A673 (cell line): ENCODE data around the gene CHRM4. TPM values are rescaled to one million over a fixed set of nuclear protein-coding genes. Genes with fewer than 3 reads are reported as not detected.

Source experiments
- BruUV-seq: library from RNA; stranded (reverse); fragments of 400-500 nt; replicated peaks from 2 replicates; lab custom pipeline; 2021; lab: Mats Ljungman, UMichigan
- CTCF ChIA-PET: fragments of 300-600 bp; sonication (Branson Sonifier 250); formaldehyde crosslinking; loops from one replicate; lab custom pipeline; 2022; ENCODE audit warnings: antibody characterized with exemption; lab: Charles Lee
- POLR2A ChIA-PET: fragments of 300-600 bp; sonication (Branson Sonifier 250); formaldehyde crosslinking; loops from one replicate; lab custom pipeline; 2022; ENCODE audit warnings: antibody characterized with exemption; ENCODE audit not compliant: low non-redundant PET; lab: Charles Lee
- DNase-seq: peaks from one replicate; pipeline ENCODE4 v3.0.0-alpha.2; 2015; ENCODE audit warnings: low spot score
- H3K27ac ChIP-seq: fragments of 200-600 bp; sonication (generic); 2 replicates; pipeline ENCODE4 v1.5.1; 2016; ENCODE audit warnings: mixed run types, low read depth, mild to moderate bottlenecking, mixed read lengths, antibody characterized with exemption, low read length; ENCODE audit not compliant: poor library complexity, severe bottlenecking
- H3K27me3 ChIP-seq: fragments of 200-600 bp; sonication (generic); replicated peaks from 2 replicates; pipeline ENCODE4 v1.6.1; 2017; ENCODE audit warnings: mixed run types, low read depth, mild to moderate bottlenecking, mixed read lengths, antibody characterized with exemption, low read length; ENCODE audit not compliant: insufficient read depth, poor library complexity
- H3K36me3 ChIP-seq: fragments of 200-600 bp; sonication (generic); 2 replicates; pipeline ENCODE4 v1.6.1; 2016; ENCODE audit warnings: mixed run types, mild to moderate bottlenecking, mixed read lengths, antibody characterized with exemption, low read length; ENCODE audit not compliant: insufficient read depth, poor library complexity, severe bottlenecking
- H3K4me1 ChIP-seq: fragments of 200-600 bp; sonication (generic); 2 replicates; pipeline ENCODE4 v1.6.1; 2017; ENCODE audit warnings: mixed run types, mild to moderate bottlenecking, mixed read lengths, antibody characterized with exemption, low read length; ENCODE audit not compliant: insufficient read depth, poor library complexity, severe bottlenecking
- H3K4me3 ChIP-seq: fragments of 200-600 bp; sonication (generic); 2 replicates; pipeline ENCODE4 v1.5.1; 2016; ENCODE audit warnings: low read depth, mixed run types, mild to moderate bottlenecking, mixed read lengths, low read length; ENCODE audit not compliant: poor library complexity, severe bottlenecking
- H3K9me3 ChIP-seq: fragments of 200-600 bp; sonication (generic); 2 replicates; pipeline ENCODE4 v1.6.1; 2016; ENCODE audit warnings: mixed run types, low read depth, mild to moderate bottlenecking, mixed read lengths, antibody characterized with exemption, low read length; ENCODE audit not compliant: poor library complexity, severe bottlenecking
- EZH2 ChIP-seq: fragments of 200-600 bp; sonication (generic); IDR thresholded peaks from 2 replicates; pipeline ENCODE4 v1.6.1; 2017; ENCODE audit warnings: borderline replicate concordance, low read depth, mild to moderate bottlenecking, mixed read lengths, antibody characterized with exemption, low read length; ENCODE audit not compliant: poor library complexity, severe bottlenecking
- intact Hi-C: fragments of 100-400 bp; cut with micrococcal nuclease; formaldehyde crosslinking; loops from one replicate; pipeline ENCODE4 v1.10.0; 2022; ENCODE audit not compliant: unreplicated experiment
- total RNA-seq: library from RNA; stranded (reverse); gene quantifications from 2 replicates; pipeline ENCODE4 v1.2.3, GENCODE V29; 2021
- TF ChIP-seq, protein P1 (sequence below): fragments of 300-800, 200-600 bp; sonication (generic); conservative IDR thresholded peaks from 2 replicates; pipeline ENCODE4 v1.5.1; 2017; ENCODE audit warnings: low read depth, mild to moderate bottlenecking, antibody characterized with exemption, low read length, moderate library complexity, mixed read lengths

Gene CHRM4
- total RNA-seq, 1 experiment from 2014 or later = not detected

DNA sequence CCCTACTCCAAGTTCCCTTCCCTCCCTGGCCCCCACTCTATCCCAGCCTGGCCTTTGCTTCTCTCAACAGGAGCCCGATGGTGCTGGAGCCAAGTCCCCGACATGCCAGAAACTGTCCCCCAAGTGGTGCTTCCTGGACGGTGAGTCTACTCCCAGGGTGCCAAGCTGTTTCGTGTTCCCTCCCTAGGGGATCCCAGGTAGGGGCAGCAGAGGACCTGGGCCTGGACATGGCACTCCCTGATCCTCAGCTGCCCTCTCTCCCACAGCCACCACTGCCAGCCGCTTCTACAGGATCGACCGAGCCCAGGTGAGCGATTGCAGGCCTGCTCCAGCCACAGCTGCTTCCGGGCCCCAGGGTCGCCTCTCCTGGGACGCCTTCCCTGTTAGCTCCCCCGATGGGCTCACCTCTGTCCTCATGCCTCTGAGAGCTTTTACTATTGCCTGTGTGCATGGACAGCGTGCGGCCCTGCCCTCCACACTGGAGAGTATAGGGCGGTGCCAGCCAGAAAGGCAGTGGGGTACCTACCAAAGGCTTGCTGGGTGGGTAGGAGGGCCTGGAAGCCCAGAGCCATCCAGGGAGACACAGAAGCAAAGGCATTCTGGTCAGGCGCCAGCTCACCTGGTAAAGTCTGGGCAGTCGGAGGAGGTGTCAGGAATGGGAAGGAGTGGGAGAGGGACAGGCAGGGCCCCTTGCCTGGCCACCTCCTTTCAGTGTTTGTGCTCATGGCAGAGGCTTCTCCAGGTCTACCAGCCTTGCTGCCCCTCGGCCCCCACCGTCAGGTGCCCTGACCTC, 15.1 kb downstream of the CHRM4 start:
- Histone ChIP-seq H3K4me1 (peaks cover 11% of the 10 kb centered on the region), H3K27me3 (no peaks in the 10 kb centered on the region), H3K27ac (no peak overlapping the region), H3K36me3 (peaks cover 45% of the 10 kb centered on the region), H3K9me3 (no peaks in the 10 kb centered on the region), H3K4me3 (no peak overlapping the region)
- no TSS peak for BruUV-seq
- ChIA-PET POLR2A (no interaction called here), CTCF (interaction anchor here (0.6 to 1.0 kb wide), 2 partner anchors 24 to 172 kb away, joined by 3 to 6 read pairs; no protein-coding TSS in a partner anchor)
- TF ChIP-seq, protein P1, sequence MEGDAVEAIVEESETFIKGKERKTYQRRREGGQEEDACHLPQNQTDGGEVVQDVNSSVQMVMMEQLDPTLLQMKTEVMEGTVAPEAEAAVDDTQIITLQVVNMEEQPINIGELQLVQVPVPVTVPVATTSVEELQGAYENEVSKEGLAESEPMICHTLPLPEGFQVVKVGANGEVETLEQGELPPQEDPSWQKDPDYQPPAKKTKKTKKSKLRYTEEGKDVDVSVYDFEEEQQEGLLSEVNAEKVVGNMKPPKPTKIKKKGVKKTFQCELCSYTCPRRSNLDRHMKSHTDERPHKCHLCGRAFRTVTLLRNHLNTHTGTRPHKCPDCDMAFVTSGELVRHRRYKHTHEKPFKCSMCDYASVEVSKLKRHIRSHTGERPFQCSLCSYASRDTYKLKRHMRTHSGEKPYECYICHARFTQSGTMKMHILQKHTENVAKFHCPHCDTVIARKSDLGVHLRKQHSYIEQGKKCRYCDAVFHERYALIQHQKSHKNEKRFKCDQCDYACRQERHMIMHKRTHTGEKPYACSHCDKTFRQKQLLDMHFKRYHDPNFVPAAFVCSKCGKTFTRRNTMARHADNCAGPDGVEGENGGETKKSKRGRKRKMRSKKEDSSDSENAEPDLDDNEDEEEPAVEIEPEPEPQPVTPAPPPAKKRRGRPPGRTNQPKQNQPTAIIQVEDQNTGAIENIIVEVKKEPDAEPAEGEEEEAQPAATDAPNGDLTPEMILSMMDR = no peak
- intact Hi-C loops = no loop called here
- DNase-seq = no peak

DNA sequence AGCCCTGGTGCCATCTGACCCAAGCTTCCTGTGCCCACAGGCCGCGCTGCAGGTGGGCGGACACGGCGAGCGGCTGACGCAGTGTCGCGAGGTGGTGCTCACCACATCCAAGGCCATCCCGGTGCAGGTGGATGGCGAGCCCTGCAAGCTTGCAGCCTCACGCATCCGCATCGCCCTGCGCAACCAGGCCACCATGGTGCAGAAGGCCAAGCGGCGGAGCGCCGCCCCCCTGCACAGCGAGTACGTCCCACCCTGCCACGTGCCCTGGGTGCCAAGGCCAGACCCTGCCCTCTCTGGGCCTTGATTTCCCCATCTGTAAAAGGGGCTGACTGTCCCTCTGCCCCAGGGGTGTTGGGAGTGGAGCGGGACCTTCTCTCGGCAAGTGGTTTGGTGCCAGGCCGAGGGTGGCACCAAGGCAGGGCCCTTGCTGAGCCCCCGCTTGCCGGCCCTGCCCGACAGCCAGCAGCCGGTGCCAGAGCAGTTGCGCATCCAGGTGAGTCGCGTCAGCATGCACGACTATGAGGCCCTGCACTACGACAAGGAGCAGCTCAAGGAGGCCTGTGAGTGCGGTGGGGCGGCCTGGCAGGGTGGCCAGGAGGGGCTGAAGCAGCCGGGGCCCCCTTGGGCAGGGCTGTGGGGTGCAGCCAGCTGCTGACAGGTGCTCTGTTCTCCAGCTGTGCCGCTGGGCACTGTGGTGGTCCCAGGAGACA, 16.0 kb downstream of the CHRM4 start:
- no TSS peak for BruUV-seq
- TF ChIP-seq, protein P1 = no peak
- TF ChIP-seq EZH2 = no peak
- H3K4me1 ChIP-seq = peaks cover 4% of the 10 kb centered on the region
- peaks cover 49% of the 10 kb centered on the region for H3K36me3 ChIP-seq
- no peak for DNase-seq
- H3K27me3 ChIP-seq = no peaks in the 10 kb centered on the region
- POLR2A ChIA-PET = interaction anchor here (0.6 kb wide), 1 partner anchor 205 kb away, joined by 3 read pairs; no protein-coding TSS in a partner anchor
- H3K9me3 ChIP-seq = no peaks in the 10 kb centered on the region
- H3K4me3 ChIP-seq = no peak overlapping the region
- H3K27ac ChIP-seq = no peak overlapping the region
- intact Hi-C loops = no loop called here
- CTCF ChIA-PET = interaction anchor here (1.0 kb wide), 1 partner anchor 23 kb away, joined by 6 read pairs; no protein-coding TSS in a partner anchor

DNA sequence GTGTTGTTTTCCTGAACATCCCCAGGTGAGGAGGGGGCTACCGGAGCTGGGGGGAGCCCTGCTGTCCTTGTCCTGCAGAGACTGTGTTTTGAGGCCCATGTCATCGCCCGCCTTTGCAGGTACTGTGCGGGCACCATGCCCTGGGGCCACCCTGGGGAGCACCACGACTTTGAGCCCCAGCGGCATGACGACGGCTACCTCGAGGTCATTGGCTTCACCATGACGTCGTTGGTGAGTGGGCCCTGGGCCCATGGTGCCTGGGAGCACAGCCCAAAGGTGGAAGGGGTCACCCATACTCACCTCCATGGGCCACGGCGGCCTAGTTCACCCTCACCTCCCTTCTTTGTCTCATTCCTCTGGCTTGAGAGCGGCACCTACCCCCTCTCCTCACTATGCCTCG, 16.8 kb downstream of the CHRM4 start:
- no TSS peak for BruUV-seq
- CTCF ChIA-PET = no interaction called here

More for the DNA sequence above, 16.8 kb downstream of the CHRM4 start:
- H3K27ac ChIP-seq = no peak overlapping the region
- H3K36me3 ChIP-seq = peaks cover 56% of the 10 kb centered on the region
- H3K4me3 ChIP-seq = no peak overlapping the region
- peaks cover 1% of the 10 kb centered on the region for H3K4me1 ChIP-seq
- POLR2A ChIA-PET = interaction anchor here (0.7 kb wide), 1 partner anchor 9 kb away, joined by 3 read pairs; no protein-coding TSS in a partner anchor
- no peaks in the 10 kb centered on the region for H3K27me3 ChIP-seq
- TF ChIP-seq, protein P1 = no peak
- no peak for TF ChIP-seq EZH2
- no peaks in the 10 kb centered on the region for H3K9me3 ChIP-seq
- intact Hi-C loops = no loop called here
- no peak for DNase-seq
